Measurements from ENCODE around the gene DDAH1. TPM values are rescaled to one million over a fixed set of nuclear protein-coding genes. Genes with fewer than 3 reads are reported as not detected.

DDAH1 gene
- total RNA-seq, 2 donors from 2014 or later: 0.74 TPM; not detected in 1

GRCh38 chr1:85319931-85320330, 145.0 kb downstream of the DDAH1 start:
- Mint-ChIP-seq H3K36me3 (ENCODE audit: low read depth) (no peaks in the 10 kb centered on the region), H3K9me3 (no peaks in the 10 kb centered on the region), H3K27ac (no peak overlapping the region), H3K4me1 (peaks cover 4% of the 10 kb centered on the region), H3K27me3 (peaks cover 42% of the 10 kb centered on the region), H3K4me3 (no peak overlapping the region)
- no peak for ATAC-seq (replicated peaks)

DNA sequence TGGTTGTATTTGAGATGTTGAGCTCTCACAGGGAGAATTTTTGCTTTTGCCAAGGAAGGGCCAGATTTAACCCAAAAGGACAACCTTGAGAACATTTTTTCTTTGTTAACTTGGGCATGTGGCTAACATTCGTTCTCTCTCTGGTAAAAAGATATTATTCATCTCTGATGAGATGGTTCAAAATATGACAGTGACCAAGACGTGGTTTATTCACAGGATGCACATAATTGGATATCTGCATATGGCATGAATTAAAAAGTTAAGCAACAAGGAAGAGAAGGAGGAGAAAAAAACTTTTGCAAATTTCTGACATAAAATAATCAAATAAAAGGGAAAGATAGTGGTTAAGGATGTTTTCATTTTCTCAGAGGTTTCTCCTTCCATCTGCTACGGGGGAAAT, 145.5 kb downstream of the DDAH1 start:
- Mint-ChIP-seq H3K4me3 (no peak overlapping the region), H3K4me1 (peaks cover 4% of the 10 kb centered on the region), H3K36me3 (ENCODE audit: low read depth) (no peaks in the 10 kb centered on the region), H3K9me3 (no peaks in the 10 kb centered on the region), H3K27ac (no peak overlapping the region), H3K27me3 (peaks cover 46% of the 10 kb centered on the region)
- no peak for ATAC-seq (replicated peaks)

DNA sequence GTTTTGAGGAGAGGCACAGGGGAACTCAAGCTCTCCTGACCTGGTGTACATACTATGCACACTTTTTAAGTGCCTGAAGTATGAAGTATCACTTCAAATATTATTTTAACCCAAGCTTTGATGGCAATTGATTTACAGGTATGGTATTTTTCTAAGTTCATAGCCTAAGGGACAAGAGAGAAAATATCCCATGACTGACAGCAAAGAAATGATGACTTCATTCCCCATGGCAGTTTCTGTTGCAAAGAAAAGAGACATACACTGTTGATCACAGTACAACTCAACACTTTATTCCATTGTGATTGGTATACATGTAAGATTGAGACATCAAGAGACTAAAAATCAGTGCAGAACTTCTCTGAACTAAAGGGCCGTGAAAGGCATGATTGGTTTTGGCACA, 146.7 kb downstream of the DDAH1 start:
- no peaks in the 10 kb centered on the region for H3K9me3 Mint-ChIP-seq

GRCh38 chr1:85317560-85317959, 147.4 kb downstream of the DDAH1 start:
- Mint-ChIP-seq H3K27me3 (peaks cover 56% of the 10 kb centered on the region), H3K36me3 (ENCODE audit: low read depth) (no peaks in the 10 kb centered on the region)
- ATAC-seq (replicated peaks): no peak

More for the DNA sequence above, 146.7 kb downstream of the DDAH1 start:
- Mint-ChIP-seq H3K36me3 (ENCODE audit: low read depth) (no peaks in the 10 kb centered on the region), H3K27ac (no peak overlapping the region), H3K4me1 (peaks cover 4% of the 10 kb centered on the region), H3K27me3 (peaks cover 54% of the 10 kb centered on the region), H3K4me3 (no peak overlapping the region)
- no peak for ATAC-seq (replicated peaks)

DNA sequence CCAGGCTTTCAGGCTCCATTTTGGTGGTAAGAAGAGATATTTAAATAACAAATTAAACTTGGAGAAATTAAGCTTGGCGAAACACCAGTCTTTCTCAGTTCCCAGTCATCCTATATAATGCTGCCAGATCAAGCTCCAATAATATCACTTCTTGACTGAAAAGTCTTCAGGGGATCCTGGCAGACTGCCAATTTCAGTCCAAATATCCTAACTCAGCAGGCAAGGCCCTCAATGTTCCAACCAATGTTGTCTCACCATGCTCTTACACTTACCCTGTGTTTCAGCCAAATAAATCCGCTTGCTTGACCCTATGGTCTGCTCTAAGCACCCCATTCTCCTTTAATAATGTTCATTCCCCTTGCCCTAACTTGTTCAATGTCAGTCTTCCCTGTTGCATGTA, 148.6 kb downstream of the DDAH1 start:
- ATAC-seq (replicated peaks): no peak

More at GRCh38 chr1:85317560-85317959, 147.4 kb downstream of the DDAH1 start:
- H3K9me3 Mint-ChIP-seq: no peaks in the 10 kb centered on the region
- no peak overlapping the region for H3K4me3 Mint-ChIP-seq
- peaks cover 4% of the 10 kb centered on the region for H3K4me1 Mint-ChIP-seq
- no peak overlapping the region for H3K27ac Mint-ChIP-seq

DNA sequence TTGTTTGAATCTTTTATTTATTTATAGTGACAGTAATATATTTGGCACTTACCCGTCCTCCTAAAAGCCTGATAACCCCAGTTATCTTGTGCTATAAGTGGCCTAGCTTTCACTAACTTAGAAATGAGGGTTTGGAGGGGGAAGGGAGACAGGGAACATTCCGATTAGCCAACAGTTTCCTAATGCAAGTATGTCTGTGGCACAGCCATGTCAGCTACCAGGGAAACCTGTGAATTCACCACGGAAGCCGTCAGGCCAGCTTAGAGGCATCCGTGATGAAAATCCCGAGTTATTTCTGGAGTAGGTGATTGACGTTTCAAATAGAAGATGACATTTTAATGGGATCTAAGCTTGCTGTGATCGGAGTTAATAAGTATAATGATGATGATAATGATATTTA, 149.2 kb downstream of the DDAH1 start:
- H3K4me1 Mint-ChIP-seq: peaks cover 3% of the 10 kb centered on the region
- no peaks in the 10 kb centered on the region for H3K36me3 Mint-ChIP-seq (ENCODE audit: low read depth)
- no peak overlapping the region for H3K27ac Mint-ChIP-seq
- no peak for ATAC-seq (replicated peaks)
- H3K4me3 Mint-ChIP-seq: no peak overlapping the region
- H3K9me3 Mint-ChIP-seq: no peaks in the 10 kb centered on the region
- peaks cover 57% of the 10 kb centered on the region for H3K27me3 Mint-ChIP-seq

More for the DNA sequence above, 148.6 kb downstream of the DDAH1 start:
- H3K4me3 Mint-ChIP-seq: no peak overlapping the region
- no peaks in the 10 kb centered on the region for H3K9me3 Mint-ChIP-seq
- peaks cover 56% of the 10 kb centered on the region for H3K27me3 Mint-ChIP-seq
- H3K27ac Mint-ChIP-seq: no peak overlapping the region
- no peaks in the 10 kb centered on the region for H3K36me3 Mint-ChIP-seq (ENCODE audit: low read depth)
- peaks cover 4% of the 10 kb centered on the region for H3K4me1 Mint-ChIP-seq

- no peaks in the 10 kb centered on the region for H3K36me3 Mint-ChIP-seq (ENCODE audit: low read depth)
- no peaks in the 10 kb centered on the region for H3K4me1 Mint-ChIP-seq
- H3K27ac Mint-ChIP-seq: no peak overlapping the region
- H3K9me3 Mint-ChIP-seq: no peaks in the 10 kb centered on the region
- no peak for ATAC-seq (replicated peaks)
- H3K4me3 Mint-ChIP-seq: no peak overlapping the region
- H3K27me3 Mint-ChIP-seq: peaks cover 56% of the 10 kb centered on the region
These were observed 150.2 kb downstream of the DDAH1 start for GRCh38 chr1:85314726-85315125.

DNA sequence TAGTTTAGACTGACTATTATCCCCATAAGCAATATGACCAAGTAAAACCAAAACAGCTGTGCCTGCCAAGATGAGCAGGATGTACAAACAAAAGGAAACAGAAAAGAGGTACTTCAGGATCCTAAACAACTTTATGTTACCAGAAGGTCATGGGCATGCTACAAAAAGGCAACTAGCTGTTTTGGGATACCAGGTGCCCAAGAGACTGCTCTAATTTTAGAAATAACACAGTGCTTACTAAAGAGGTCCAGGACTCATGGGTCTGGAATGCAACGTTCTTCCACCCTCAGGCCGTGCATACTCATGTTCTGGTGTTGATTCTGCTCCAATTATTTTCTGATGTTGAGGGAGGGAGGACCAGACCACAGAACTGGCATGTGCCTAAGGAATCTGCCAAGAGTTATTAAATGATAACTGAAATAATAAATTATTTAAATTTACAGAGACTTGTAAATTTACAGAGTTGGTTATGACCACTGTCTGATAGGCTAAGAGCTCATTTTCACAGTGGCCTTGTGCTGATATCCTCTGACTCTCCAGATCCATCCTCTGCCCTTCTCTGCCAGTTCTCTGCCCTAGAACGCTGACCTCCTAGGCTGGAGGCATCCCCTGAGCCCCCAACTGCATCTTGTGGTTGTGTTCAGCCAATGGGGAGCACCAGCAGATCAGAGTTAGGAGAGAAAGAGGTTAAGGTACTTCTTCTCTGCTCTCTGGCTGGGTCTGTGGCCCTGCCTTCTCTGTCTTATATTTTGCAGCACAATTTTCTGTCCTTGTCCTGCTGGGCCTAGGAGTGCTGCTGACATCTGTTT, 150.9 kb downstream of the DDAH1 start:
- no peak for ATAC-seq (replicated peaks)
- no peak overlapping the region for H3K27ac Mint-ChIP-seq
- peaks cover 55% of the 10 kb centered on the region for H3K27me3 Mint-ChIP-seq
- no peaks in the 10 kb centered on the region for H3K9me3 Mint-ChIP-seq
- H3K4me3 Mint-ChIP-seq: no peak overlapping the region
- H3K4me1 Mint-ChIP-seq: no peaks in the 10 kb centered on the region
- H3K36me3 Mint-ChIP-seq (ENCODE audit: low read depth): no peaks in the 10 kb centered on the region

DNA sequence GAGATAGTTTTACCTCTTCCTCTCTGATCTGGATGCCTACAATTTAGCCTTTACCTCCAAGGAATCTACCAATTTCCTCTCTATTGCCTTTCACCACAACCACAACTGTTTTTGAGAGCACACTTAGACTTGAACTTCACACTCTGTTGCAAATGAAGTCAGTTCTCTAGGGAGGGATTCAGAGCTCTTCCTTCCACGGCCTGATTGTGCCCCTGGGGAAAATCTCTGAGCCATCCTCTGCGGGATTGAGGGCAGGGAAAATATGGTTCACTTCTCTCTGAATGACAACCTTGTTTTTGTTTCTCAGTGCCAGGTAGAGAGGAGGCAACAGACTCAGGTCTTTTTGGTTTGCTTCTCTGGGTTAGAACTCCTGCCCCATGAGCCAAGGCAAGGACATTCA, 153.1 kb downstream of the DDAH1 start:
- no peak for ATAC-seq (replicated peaks)
- Mint-ChIP-seq H3K27ac (no peak overlapping the region), H3K9me3 (no peaks in the 10 kb centered on the region), H3K36me3 (ENCODE audit: low read depth) (no peaks in the 10 kb centered on the region), H3K27me3 (peaks cover 43% of the 10 kb centered on the region), H3K4me3 (no peak overlapping the region), H3K4me1 (peaks cover 8% of the 10 kb centered on the region)

DNA sequence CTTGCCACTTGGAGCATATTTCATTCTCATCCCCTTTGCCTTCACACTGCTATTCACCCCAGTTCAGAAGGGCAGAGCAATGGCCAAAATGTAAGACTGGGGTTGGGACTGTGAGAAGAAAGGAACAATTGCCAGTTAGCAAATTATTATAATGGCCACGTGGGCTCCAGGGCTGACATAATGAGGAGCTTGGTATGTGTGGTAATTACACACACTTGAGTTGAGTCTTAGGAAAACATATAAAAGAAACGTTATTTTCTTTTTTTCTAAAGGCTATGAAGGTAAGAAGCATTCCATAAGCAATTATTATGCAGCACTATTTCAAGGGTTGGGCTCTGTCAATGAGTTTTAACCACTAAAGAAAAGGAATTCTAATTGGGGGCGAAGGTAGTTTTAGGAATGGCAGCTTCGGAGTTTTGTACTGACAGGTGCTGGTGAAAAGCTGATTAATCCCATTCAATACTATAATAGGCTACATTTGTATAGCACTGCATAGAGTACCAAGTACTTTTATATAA, 156.1 kb downstream of the DDAH1 start:
- Mint-ChIP-seq H3K4me3 (peak overlapping the region; percentile 59), H3K27ac (no peak overlapping the region), H3K9me3 (no peaks in the 10 kb centered on the region), H3K27me3 (peaks cover 29% of the 10 kb centered on the region), H3K36me3 (ENCODE audit: low read depth) (no peaks in the 10 kb centered on the region), H3K4me1 (peaks cover 8% of the 10 kb centered on the region)
- ATAC-seq (replicated peaks): no peak

GRCh38 chr1:85307987-85308832, 156.7 kb downstream of the DDAH1 start:
- H3K36me3 Mint-ChIP-seq (ENCODE audit: low read depth): no peaks in the 10 kb centered on the region
- peaks cover 8% of the 10 kb centered on the region for H3K4me1 Mint-ChIP-seq
- H3K27ac Mint-ChIP-seq: no peak overlapping the region
- H3K4me3 Mint-ChIP-seq: peak overlapping the region; percentile 59
- H3K9me3 Mint-ChIP-seq: no peaks in the 10 kb centered on the region
- peak; percentile 92 for ATAC-seq (replicated peaks)
- H3K27me3 Mint-ChIP-seq: peaks cover 23% of the 10 kb centered on the region

GRCh38 chr1:85306236-85306635, 158.7 kb downstream of the DDAH1 start:
- Mint-ChIP-seq H3K27ac (no peak overlapping the region), H3K27me3 (peaks cover 30% of the 10 kb centered on the region)
- no peak for ATAC-seq (replicated peaks)

GRCh38 chr1:85303440-85304162, 161.4 kb downstream of the DDAH1 start:
- H3K27ac Mint-ChIP-seq: no peak overlapping the region

More at GRCh38 chr1:85306236-85306635, 158.7 kb downstream of the DDAH1 start:
- Mint-ChIP-seq H3K36me3 (ENCODE audit: low read depth) (no peaks in the 10 kb centered on the region), H3K4me3 (no peak overlapping the region), H3K9me3 (no peaks in the 10 kb centered on the region), H3K4me1 (peaks cover 8% of the 10 kb centered on the region)

DNA sequence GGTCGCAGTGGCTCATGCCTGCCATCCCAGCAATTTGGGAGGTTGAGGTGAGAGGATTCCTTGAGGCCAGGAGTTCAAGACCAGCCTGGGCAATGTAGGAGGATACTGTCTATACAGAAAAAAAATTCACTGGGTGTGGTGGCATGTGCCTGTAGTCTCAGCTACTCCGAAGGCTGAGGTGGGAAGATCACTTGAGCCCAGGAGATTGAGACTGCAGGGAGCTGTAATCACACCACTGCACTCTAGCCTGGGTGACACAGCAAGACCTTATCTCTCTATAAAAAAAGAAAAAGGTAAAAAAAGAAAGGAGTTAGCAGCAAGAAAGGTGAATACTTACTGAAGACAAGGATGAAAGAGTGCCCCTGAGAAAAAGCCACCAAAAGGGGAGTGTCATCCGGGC, 164.8 kb downstream of the DDAH1 start:
- Mint-ChIP-seq H3K4me1 (peaks cover 18% of the 10 kb centered on the region), H3K4me3 (no peak overlapping the region), H3K9me3 (no peaks in the 10 kb centered on the region), H3K27ac (no peak overlapping the region), H3K27me3 (peaks cover 16% of the 10 kb centered on the region), H3K36me3 (ENCODE audit: low read depth) (peaks cover 8% of the 10 kb centered on the region)
- ATAC-seq (replicated peaks): no peak

More at GRCh38 chr1:85303440-85304162, 161.4 kb downstream of the DDAH1 start:
- Mint-ChIP-seq H3K4me1 (peaks cover 8% of the 10 kb centered on the region), H3K9me3 (no peaks in the 10 kb centered on the region), H3K4me3 (no peak overlapping the region), H3K36me3 (ENCODE audit: low read depth) (no peaks in the 10 kb centered on the region), H3K27me3 (peaks cover 19% of the 10 kb centered on the region)
- no peak for ATAC-seq (replicated peaks)
